ENCODE data around the gene RTN3.

Gene RTN3

GRCh38 chr11:63745304-63746170 lies 64.2 kb downstream of the RTN3 start:
- ATAC-seq: no peak

GRCh38 chr11:63747011-63747410 lies 65.7 kb downstream of the RTN3 start:
- no peak for ATAC-seq

- no peak for ATAC-seq
Observed at GRCh38 chr11:63749624-63750023, 68.3 kb downstream of the RTN3 start.

DNA sequence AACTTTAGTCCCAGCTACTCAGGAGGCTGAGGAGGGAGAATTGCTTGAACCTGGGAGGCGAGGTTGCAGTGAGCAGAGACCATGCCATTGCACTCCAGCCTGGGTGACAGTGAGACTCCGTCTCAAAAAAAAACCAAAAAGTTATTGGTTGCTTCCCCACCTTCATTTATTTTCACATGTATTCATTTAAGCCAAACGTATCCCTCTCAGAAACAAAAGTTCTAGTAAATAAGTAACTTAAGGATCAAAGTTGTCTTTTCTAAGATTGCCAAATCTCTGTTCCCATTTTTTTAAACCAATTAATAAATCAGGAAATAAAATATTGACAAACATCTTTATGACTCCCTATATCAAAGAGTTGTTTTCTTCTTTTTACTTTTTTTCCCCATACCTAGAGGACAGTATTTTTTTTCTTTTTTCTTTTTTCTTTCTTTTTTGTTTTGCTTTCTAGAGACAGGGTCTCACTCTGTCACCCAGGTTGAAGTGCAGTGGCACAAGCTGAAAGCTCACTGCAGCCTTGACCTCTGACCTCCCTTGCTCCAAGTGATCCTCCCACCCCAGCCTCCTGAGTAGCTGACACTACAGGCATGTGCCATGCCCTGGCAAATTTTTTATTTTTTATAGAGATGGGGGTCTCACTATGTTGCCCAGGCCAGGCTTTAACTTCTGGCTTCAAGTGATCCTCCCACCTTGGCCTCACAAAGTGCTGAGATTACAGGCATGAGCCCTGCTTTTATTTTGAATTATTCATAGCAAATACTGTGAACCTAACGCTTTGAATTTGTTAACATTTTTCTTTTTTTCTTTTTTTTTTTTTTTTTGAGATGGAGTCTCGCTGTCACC lies 75.8 kb downstream of the RTN3 start:
- no peak for ATAC-seq

DNA sequence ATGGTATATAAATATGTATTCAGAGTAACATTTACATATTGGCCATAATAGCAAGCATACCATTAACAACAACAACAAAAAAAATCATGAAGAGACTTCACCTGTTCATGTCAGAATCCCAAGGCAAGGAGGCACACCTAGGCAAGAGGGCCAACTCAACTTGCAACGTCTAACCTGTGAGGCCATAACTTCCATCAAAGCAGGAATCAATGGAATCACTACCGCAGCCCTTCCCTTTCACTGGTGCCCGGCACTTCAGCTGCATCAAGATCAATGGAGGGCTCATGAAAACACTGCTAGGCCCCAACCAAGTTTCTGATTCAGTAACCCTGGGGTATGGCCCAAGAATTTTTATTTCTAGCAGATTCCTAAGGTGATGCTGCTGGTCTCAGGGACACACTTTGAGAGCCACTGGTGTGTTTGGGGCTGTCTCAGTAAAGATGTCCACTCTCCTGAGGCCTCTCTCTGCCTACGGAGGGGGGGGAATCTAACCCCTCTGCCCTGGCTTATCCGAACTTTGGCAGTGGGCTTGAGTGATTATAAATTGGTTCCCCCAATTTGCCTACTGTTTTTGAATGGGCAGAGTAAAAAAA lies 79.3 kb downstream of the RTN3 start:
- ATAC-seq: no peak

GRCh38 chr11:63761188-63761587 lies 79.9 kb downstream of the RTN3 start:
- ATAC-seq: no peak

DNA sequence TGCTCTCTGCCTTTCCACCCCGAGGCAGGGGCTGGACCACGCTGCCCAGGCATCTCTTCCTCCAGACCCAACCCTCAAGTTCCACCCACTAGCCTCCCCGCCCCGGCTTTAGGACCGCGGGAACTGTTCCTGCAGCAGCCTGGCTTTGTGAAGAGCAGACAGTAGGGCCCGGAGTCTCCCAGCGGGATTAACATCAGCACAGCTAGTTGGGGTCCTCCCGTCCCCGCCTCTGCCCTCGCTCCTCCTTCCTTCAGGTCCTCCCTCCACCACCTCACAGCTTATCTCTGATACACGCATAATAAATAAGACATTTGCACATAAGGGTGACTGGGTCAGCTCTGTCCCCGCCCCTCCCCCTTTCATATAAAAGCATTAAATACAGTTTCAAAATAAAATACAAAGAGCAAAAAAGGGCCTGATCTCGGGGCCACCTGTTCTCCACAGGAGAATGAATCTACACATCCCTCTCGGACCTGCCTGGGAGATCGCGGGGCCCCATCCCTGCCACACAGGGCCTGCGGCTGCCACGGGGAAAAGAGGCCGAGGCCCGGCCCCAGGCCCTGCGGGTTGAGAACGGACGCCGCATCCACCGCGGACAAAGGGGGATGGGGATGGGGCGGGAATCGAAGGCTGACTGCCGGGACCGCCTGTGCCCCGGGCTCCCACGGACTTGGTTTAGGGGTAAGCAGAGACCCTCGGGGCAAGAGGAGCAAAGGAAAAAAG lies 80.8 kb downstream of the RTN3 start:
- no peak for ATAC-seq

- no peak for ATAC-seq
Observed at GRCh38 chr11:63762654-63763495, 81.6 kb downstream of the RTN3 start.

GRCh38 chr11:63763496-63764339 lies 82.4 kb downstream of the RTN3 start:
- ATAC-seq: no peak

GRCh38 chr11:63764340-63764678 lies 83.0 kb downstream of the RTN3 start:
- ATAC-seq: no peak

DNA sequence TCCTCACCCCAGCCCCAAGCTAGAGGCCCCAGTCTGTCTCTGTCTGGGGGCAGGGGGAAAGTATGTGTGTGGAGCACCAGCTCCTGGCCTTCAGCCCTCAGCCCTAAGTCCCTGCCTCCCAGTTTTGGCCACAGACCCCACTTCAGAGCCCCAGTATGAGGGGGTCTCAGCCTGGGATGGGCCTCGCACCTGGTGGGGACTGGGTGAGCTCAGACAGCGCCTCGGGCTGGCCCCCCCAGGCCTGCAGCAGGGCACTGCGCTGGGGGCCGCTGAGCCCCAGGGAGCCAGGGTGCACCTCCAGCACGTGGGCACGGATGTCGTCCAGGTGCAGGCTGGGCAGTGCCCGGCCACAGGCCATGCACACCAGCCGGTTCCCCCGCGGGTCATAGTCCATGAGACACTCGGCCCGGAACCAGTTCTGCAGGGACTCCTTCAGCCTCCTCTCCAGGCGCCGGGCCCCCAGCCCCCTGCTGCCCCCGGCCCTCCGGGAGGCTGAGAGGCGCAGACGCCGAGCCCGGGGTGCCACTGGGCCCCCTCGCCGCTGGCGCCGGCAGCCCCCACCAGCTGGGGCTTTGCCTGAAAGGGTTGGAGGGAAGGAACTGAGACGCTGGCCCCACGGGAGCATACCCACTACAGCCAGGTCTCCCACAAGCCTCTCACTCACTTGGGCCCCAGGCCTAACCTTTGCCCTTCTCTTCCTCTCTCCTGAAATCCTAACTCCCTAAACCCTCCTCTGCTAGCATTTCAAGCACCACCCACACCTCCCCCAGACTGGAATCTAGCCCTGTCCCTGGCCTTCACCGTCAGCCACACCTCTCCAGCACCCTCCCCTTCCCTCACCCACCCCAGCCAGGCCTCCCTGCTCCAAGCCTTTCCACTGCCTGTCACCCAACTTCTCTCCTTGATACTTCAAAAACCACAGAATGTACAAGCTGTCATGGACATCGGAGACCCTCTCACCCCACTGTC lies 83.7 kb downstream of the RTN3 start:
- no peak for ATAC-seq

- ATAC-seq: no peak
Observed at GRCh38 chr11:63765688-63766241, 84.5 kb downstream of the RTN3 start.

- ATAC-seq: no peak
Observed at GRCh38 chr11:63766531-63767235, 85.4 kb downstream of the RTN3 start.

- ATAC-seq: no peak
Observed at GRCh38 chr11:63767267-63767564, 85.9 kb downstream of the RTN3 start.

GRCh38 chr11:63767565-63768236 lies 86.4 kb downstream of the RTN3 start:
- ATAC-seq: peak in 1 of 2 donors; percentile 21

DNA sequence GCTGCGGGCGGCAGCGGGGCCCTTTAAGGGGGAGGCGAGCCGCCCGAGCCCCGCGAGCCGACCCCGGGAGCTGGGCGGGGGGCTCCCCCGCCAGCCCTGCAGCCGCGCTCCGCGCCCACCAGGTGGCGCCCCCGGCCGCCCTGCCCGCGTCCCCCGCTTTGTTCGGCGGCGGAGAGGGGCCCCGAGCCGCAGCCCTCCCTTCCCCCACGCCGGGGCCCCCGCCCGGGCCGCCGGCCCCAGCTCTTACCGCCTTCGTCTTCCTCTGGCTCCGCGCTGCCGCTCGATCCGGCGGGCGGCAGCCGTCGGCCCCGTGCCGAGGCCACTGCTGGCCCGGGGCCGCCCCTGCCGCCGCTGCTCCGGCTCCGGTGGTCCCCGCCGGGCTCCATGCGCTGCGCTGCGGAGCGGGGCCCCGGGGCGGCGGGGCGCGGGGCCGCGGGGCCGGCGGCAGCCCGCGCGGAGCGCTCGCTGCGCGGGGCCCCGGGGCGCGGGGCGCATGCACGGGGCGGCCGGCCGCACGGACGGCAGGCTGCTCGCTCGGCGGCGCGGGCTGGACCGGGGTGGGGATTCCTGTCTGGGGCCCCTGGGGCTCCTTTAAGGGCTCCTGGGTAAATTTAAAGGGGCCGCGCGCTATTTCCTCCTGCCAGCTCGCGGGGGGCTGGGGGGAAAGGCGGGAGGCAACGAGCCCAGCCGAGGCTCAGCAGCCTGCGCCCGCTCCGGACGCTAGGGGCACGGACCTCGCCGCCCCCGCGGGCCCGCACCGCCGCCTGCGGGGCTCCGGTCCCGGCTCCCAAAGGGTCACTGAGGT lies 87.1 kb downstream of the RTN3 start, which contains the start of gene ZFTA:
TSS of gene ZFTA (minus strand) at position 539 of the 805 bp plus-strand sequence. CDS start at position 386, 153 bp downstream.
- peak; percentile 55 to 61 for ATAC-seq

DNA sequence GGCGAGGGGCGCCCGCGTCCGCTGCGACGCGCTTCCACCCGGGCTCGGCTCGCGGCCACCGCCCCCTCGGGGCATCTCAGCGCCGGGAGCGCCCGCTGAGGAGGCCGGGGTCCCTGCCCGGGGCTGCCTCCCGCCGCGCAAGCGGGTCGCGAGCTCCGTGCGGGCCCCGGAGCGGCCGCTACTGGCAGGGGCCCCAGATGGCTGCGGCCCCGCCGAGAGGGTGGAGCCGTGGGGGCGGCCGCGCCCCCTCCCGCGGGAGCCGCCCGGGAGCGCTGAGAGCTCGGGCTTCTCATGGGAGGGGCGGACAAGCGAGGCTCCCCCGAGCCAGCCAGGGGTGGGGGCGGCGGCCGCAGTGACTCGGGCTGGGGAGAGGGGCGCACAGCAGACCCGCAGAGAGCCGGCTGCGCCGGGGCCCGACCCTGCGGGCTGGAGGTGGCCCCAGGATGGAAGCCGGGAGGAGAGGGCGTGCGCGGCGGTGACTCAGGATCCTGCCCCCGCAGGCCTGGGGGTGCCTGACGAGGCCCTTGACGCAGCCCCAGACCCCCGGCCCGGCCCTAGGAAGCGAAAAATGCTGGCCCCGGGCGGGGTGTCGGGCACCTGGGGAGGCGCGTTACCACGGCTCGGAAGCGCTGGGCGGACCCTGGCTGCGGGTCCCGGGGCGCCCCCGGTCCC lies 87.9 kb downstream of the RTN3 start:
- ATAC-seq: peak; percentile 45 to 53

All from activated CD4-positive, CD25-positive, alpha-beta regulatory T cell treated with anti-CD3 and anti-CD28 coated beads, Interleukin-2, amount 50 U/mL, for 24 hours (primary cell).